MM.1S (cell line): Measurements from ENCODE around the gene BACE1.

Source experiments
- DNase-seq: peaks from one replicate; pipeline ENCODE4 v3.0.0-alpha.2; 2015
- H2AFZ ChIP-seq: fragments of 300-600 bp; sonication (generic); 2 replicates; pipeline ENCODE4 v1.6.0; 2016; ENCODE audit warnings: antibody characterized with exemption, low read length
- H3F3A ChIP-seq: fragments of 300-600 bp; sonication (generic); 2 replicates; pipeline ENCODE4 v1.6.1; 2016; ENCODE audit warnings: mild to moderate bottlenecking, antibody characterized with exemption, low read length, moderate library complexity, mixed read lengths; ENCODE audit not compliant: insufficient read depth
- H3K27ac ChIP-seq: fragments of 300-600 bp; sonication (generic); 2 replicates; pipeline ENCODE4 v1.5.1; 2016; ENCODE audit warnings: mild to moderate bottlenecking, low read length
- H3K27me3 ChIP-seq: fragments of 300-600 bp; sonication (generic); replicated peaks from 2 replicates; pipeline ENCODE4 v1.6.0; 2016; ENCODE audit warnings: low read length; ENCODE audit not compliant: insufficient read depth
- H3K36me3 ChIP-seq: fragments of 300-600 bp; sonication (generic); replicated peaks from 2 replicates; pipeline ENCODE4 v1.6.1; 2016; ENCODE audit warnings: mild to moderate bottlenecking, low read length, mixed read lengths; ENCODE audit not compliant: insufficient read depth
- H3K4me1 ChIP-seq: fragments of 300-600 bp; sonication (generic); 2 replicates; pipeline ENCODE4 v1.6.1; 2016; ENCODE audit warnings: low read length, mixed read lengths
- H3K4me2 ChIP-seq: fragments of 300-600 bp; sonication (generic); 2 replicates; pipeline ENCODE4 v1.6.0; 2016; ENCODE audit warnings: low read depth, low read length
- H3K4me3 ChIP-seq: fragments of 300-600 bp; sonication (generic); 2 replicates; pipeline ENCODE4 v1.5.1; 2016; ENCODE audit warnings: low read length, mixed read lengths
- H3K79me2 ChIP-seq: fragments of 300-600 bp; sonication (generic); 2 replicates; pipeline ENCODE4 v1.6.1; 2016; ENCODE audit warnings: mixed run types, low read length, mixed read lengths
- H3K9ac ChIP-seq: fragments of 300-600 bp; sonication (generic); 2 replicates; pipeline ENCODE4 v1.6.1; 2016; ENCODE audit warnings: low read length, mixed read lengths
- H3K9me2 ChIP-seq: fragments of 300-600 bp; sonication (generic); replicated peaks from 2 replicates; pipeline ENCODE4 v1.6.1; 2016; ENCODE audit warnings: mild to moderate bottlenecking, low read length, mixed read lengths; ENCODE audit not compliant: insufficient read depth
- H3K9me3 ChIP-seq: fragments of 300-600 bp; sonication (generic); replicated peaks from 2 replicates; pipeline ENCODE4 v1.6.1; 2016; ENCODE audit warnings: mild to moderate bottlenecking, low read length, mixed read lengths; ENCODE audit not compliant: insufficient read depth
- H4K20me1 ChIP-seq: fragments of 300-600 bp; sonication (generic); 2 replicates; pipeline ENCODE4 v1.6.1; 2016; ENCODE audit warnings: mild to moderate bottlenecking, low read length, moderate library complexity, mixed read lengths; ENCODE audit not compliant: insufficient read depth
- CTCF ChIP-seq: fragments of 300-600 bp; sonication (generic); IDR thresholded peaks from 2 replicates; pipeline ENCODE4 v1.5.1; 2016; ENCODE audit warnings: antibody characterized with exemption, low read length, mixed read lengths
- EZH2 ChIP-seq: fragments of 300-600 bp; sonication (generic); optimal IDR thresholded peaks from 2 replicates; pipeline ENCODE3; 2017; ENCODE audit warnings: low read depth, mild to moderate bottlenecking, antibody characterized with exemption, low read length, mixed read lengths
- EZH2phosphoT487 ChIP-seq: fragments of 300-600 bp; sonication (generic); IDR thresholded peaks from 2 replicates; pipeline ENCODE4 v1.6.1; 2018; ENCODE audit warnings: antibody characterized with exemption, low read length

BACE1 gene

GRCh38 chr11:117248341-117248740, 67.7 kb downstream of the BACE1 start:
- H3K36me3 ChIP-seq: no peaks in the 10 kb centered on the region
- DNase-seq: no peak

GRCh38 chr11:117239295-117239694, 76.8 kb downstream of the BACE1 start:
- Histone ChIP-seq H3K4me3 (no peak overlapping the region), H3K27ac (no peak overlapping the region), H4K20me1 (no peaks in the 10 kb centered on the region; the same call in 1 of the 2 replicates), H3K79me2 (no peaks in the 10 kb centered on the region), H2AFZ (no peak overlapping the region), H3K9ac (no peak overlapping the region), H3K4me2 (no peak overlapping the region), H3K36me3 (no peaks in the 10 kb centered on the region), H3K4me1 (no peaks in the 10 kb centered on the region), H3K9me3 (no peaks in the 10 kb centered on the region), H3K27me3 (no peaks in the 10 kb centered on the region), H3K9me2 (no peaks in the 10 kb centered on the region), H3F3A (no peaks in the 10 kb centered on the region)
- TF ChIP-seq CTCF: no peak
- TF ChIP-seq EZH2: no peak
- no peak for TF ChIP-seq EZH2phosphoT487
- DNase-seq: no peak

More at GRCh38 chr11:117248341-117248740, 67.7 kb downstream of the BACE1 start:
- H4K20me1 ChIP-seq: no peaks in the 10 kb centered on the region
- no peak overlapping the region for H3K4me3 ChIP-seq
- H3F3A ChIP-seq: no peaks in the 10 kb centered on the region
- H3K4me2 ChIP-seq: no peak overlapping the region
- H3K9ac ChIP-seq: no peak overlapping the region
- no peaks in the 10 kb centered on the region for H3K27me3 ChIP-seq
- no peaks in the 10 kb centered on the region for H3K79me2 ChIP-seq
- no peak overlapping the region for H3K27ac ChIP-seq
- no peaks in the 10 kb centered on the region for H3K4me1 ChIP-seq
- TF ChIP-seq CTCF (no peak), EZH2phosphoT487 (no peak), EZH2 (no peak)
- no peak overlapping the region for H2AFZ ChIP-seq
- H3K9me3 ChIP-seq: no peaks in the 10 kb centered on the region
- H3K9me2 ChIP-seq: no peaks in the 10 kb centered on the region

- H3K9me2 ChIP-seq: no peaks in the 10 kb centered on the region
- DNase-seq: no peak
- H3K27ac ChIP-seq: no peak overlapping the region
- H3K9me3 ChIP-seq: no peaks in the 10 kb centered on the region
- H3K36me3 ChIP-seq: no peaks in the 10 kb centered on the region
- TF ChIP-seq CTCF: no peak
- TF ChIP-seq EZH2: no peak
- no peaks in the 10 kb centered on the region; the same call in 1 of the 2 replicates for H4K20me1 ChIP-seq
- peaks cover 2% of the 10 kb centered on the region; the same call in 1 of the 2 replicates for H3K79me2 ChIP-seq
- H3K4me3 ChIP-seq: no peak overlapping the region
- H3K4me1 ChIP-seq: peaks cover 6% of the 10 kb centered on the region; the same call in 1 of the 2 replicates
- H2AFZ ChIP-seq: no peak overlapping the region
- H3K9ac ChIP-seq: no peak overlapping the region
- no peaks in the 10 kb centered on the region for H3K27me3 ChIP-seq
- no peaks in the 10 kb centered on the region for H3F3A ChIP-seq
- no peak overlapping the region for H3K4me2 ChIP-seq
Observed at GRCh38 chr11:117238221-117238620, 77.8 kb downstream of the BACE1 start.
